HG03354 (cell line): ENCODE results near the gene RDH5.

ENCODE experiments used
- ATAC-seq: cut with Tn5 transposase; IDR thresholded peaks from one replicate; pipeline ENCODE4 v1.9.1; 2021; ENCODE audit warnings: mild to moderate bottlenecking; ENCODE audit not compliant: unreplicated experiment, poor library complexity, severe bottlenecking

The RDH5 gene

DNA sequence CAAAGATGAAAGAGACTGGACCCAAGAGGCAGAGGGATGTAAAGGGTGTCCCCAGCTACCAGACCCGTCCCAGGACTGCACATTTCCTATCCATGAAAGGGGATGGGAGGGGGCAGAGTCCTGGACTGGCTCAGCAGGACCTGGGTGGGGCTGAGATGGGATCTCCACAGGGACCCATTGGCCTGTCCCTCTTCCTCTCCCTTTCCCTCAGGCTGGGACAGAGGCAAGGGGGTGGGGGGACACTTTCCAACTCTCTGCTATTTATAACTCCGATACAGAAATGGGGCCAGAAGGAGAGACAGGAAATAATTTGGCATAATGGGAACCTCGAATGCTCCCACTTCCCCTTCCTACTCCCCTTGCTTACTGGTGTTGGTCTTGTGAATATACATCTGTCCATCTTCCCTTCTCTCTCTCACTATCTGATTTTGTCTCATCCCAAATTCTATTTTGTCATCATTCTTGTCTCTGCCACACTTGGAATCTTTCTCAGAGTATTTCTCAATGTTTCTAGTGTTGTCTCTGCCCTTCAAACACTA lies 11.4 kb upstream of the RDH5 start:
- ATAC-seq = no peak

DNA sequence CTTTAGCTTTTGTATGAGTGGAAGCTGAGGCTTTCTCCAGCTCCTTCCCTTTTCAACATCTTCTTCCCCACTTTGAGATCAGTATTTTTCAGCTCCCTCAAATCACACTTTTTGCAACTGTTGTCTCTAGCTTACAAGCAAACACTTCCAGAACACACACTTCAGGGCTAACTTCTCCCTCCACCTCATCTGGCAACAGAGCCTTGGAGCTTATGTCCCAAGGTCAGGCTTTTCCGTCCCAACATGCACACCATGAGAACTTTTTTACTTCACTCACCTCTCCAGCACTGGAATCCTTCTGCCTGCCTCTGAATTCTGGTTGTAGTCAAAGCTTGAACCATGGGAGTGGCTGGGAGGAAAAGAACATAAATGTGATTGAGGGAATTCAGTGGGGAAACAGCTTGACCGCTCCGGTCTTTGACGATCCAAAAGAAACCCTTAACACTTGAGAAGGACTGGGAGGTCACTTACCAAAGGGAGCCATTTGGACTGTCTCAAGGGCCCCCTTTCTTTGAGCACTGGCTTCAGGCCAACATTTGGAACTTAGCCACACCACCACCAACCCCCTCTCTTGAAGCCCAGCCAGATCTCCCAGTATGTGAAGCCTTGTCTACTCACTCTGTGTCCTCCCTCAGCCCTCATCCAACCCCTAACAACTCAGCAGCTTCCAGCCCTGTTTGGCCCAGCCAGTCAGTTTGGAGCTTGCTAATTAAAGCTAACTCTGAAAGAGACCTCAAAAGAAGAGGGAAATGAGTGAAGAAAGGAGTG lies 8.2 kb upstream of the RDH5 start:
- no peak for ATAC-seq

GRCh38 chr12:55712700-55713415 lies 7.3 kb upstream of the RDH5 start:
- no peak for ATAC-seq

DNA sequence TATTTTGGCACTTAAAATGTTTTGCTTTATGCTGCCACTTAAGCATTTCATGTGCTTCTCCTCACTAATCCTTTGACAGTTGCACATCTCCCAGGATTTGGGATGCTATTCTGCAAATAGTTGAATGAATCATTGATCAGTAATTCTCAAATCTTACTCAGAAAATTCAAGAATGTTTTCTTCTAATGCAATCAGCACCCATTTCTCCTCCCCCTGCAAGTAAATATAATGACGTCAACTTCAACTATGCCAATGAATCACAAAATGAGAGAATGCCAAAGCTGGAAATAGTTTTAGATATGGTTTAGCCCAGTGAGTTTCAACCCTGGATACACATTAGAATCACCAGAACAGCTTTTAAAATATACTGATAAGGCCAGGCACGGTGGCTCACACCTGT lies 6.5 kb upstream of the RDH5 start:
- ATAC-seq = no peak

- peak; percentile 4 for ATAC-seq
Observed at GRCh38 chr12:55715169-55715764, 4.9 kb upstream of the RDH5 start.

DNA sequence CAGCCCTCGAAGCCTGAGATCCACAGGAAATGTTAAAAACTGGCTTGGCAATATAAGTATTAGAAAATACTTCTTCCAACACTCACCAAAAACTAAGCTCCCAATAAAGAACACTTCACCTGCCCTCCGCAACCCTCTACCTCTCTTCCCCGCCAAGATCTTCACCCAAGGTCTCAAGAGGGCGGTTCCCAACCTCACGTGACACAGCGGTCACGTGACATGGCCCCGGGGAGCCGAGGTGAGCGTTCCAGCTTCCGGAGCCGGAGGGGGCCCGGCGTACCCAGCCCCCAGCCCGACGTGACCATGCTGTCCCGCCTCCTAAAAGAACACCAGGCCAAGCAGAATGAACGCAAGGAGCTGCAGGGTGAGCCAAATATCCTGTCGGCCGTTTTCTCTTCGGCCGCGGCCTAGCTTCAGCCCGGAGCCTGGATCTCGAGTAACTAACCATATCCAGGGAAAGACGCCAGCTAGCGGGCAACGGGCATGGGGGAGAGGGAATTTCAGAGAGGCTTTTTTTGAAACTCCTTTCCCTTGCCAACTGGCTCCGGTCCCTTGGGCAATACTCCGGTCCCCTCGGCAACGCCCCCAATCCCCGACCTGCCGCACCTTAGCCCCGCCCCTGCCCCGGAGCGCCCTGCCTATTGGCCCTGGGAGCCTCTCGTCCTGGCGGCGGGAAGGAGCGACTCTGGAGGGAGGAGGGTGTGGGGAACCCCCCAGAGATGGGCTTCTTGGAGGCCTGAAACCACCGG lies 4.2 kb upstream of the RDH5 start, which contains the start of gene BLOC1S1:
BLOC1S1 (plus strand) TSS at position 214 of the 749 bp plus-strand sequence; CDS start at position 220, 6 bp downstream.
- peak; percentile 92 for ATAC-seq

- ATAC-seq = no peak
Observed at GRCh38 chr12:55716582-55716957, 3.6 kb upstream of the RDH5 start.

DNA sequence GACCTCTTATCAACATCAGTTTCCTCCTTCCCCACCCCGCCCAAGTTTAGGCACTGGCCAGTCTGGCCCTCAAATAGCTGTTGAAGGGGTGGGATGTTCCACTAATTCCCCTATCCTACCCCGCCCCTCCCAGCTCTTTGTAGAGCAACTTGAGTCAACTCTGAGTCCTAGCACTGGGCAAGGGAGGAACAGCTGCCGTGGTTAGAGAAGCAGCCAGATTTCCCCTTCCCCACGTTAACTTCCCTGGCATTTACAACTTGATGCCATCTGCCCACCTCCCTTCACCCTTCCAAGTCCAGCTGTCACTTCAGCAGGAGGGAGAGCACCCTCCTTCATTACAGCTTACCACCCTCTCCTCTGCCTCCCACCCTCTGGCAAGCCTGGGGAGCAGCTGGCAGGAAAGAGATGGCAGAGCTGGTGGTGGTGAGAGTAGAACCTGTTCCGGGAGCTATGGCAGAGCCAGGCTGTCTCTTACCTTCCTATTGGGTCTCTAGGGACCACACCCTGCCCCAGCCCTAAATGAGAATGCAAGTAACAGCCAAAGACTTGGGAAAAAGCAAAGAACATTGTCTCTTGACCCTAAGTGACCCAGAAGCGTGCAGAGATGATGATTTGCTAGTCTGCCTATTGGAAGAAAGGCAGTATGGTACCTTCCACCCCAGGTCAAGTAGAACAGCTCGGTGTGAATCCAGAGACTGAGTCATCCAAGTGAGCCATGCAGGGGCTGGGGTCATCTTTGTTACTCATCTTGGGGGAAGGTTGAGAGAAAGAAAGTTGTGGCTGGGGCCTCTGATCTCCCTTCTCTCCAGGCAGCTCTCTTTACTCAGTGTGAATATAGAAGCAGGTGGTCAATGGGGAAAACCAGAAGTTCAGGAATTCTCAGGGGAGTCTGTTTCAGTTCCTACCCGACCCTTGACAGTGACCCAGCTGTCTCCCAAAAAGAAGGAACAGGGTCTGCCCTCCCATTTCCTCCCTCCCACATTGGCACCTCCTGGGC lies 2.9 kb upstream of the RDH5 start:
- ATAC-seq = no peak

- no peak for ATAC-seq
Observed at GRCh38 chr12:55718015-55718414, 2.2 kb upstream of the RDH5 start.

DNA sequence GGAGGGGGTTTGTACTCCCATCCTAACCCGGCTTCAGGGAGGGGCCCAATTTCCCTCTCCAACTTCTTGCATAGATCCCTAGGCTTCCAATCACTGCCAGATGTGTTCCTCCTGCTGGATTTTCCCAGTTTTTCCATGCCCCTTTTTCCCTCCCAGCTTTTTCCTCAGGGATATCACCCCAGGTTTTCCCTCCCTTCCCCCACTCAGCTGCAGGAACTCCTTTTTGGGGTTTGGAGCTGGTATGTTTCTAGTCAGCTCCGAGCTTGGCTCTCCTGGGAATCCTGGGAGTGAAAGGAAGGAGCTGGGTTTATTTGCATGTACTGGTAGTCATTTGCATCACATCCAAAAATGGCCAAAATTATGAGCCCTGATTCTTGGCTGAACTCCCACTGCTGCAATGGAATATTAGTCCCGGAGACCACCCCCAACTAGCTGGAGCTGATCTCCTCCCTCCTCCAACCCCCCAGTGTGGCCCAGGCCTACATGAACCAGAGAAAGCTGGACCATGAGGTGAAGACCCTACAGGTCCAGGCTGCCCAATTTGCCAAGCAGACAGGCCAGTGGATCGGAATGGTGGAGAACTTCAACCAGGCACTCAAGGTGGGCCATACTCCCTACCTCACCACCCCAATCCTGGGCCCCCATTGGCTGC lies 1.4 kb upstream of the RDH5 start:
- ATAC-seq = no peak

DNA sequence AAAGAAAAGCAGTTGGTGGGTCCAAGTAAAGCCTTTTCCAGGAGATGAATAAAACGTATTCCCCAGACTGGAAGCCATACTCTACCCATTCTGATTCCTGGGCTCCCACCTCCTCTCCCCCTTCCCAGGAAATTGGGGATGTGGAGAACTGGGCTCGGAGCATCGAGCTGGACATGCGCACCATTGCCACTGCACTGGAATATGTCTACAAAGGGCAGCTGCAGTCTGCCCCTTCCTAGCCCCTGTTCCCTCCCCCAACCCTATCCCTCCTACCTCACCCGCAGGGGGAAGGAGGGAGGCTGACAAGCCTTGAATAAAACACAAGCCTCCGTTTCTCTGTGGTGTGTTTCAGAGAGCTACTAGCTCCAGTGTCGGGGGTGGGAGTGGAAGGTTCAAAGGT lies 822 bp upstream of the RDH5 start:
- no peak for ATAC-seq

- no peak for ATAC-seq
Observed at GRCh38 chr12:55720894-55721444, 776 bp downstream of the RDH5 start.

GRCh38 chr12:55721601-55722213 lies 1.5 kb downstream of the RDH5 start:
- no peak for ATAC-seq

DNA sequence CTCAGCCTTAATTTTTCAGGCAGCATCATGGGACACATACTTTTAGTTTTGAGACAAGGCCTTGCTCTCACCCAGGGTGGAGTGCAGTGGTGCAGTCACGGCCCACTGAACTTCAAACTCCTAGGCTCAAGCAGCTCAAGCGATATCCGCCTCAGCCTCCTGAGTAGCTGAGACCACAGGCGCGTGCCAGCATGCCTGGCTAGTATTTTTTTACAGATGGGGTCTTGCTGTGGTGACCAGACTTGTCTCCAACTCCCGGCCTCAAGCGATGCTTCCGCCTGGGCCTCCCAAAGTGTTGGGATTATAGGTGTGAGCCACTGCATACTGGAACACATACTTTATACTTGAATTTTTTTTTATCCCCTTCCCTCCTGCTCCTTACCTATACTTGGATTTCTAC lies 2.8 kb downstream of the RDH5 start:
- no peak for ATAC-seq

DNA sequence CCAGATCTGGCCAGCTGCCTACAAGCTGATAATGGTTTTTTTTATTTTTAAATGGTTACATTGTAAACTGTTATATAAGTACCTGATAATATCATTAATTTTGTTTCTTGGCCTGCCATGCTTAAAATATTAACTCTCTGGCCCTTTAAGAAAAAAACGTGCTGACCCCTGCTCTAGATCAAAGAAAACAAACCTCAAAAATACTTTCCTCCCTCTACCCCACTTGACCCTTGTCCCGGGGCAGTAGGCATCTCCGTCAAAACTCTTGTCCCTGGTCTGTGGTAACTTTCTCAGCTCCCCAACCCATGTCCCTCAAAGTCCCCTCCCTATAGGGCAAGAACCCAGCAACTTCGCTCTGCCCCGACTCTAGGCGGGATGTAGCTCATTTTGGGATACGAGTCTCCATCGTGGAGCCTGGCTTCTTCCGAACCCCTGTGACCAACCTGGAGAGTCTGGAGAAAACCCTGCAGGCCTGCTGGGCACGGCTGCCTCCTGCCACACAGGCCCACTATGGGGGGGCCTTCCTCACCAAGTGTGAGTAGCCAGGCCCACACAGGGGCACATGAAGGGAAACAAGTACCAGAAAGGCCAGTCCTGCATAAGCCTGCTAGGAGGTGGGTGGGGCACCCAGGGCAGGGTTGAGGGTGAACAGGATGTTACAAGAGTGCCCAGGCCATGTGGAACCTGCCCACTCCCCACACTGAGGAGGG lies 3.5 kb downstream of the RDH5 start:
- ATAC-seq = no peak

GRCh38 chr12:55724226-55724939 lies 4.2 kb downstream of the RDH5 start:
- peak; percentile 23 for ATAC-seq
